HG02870 (cell line): Measurements from ENCODE around the gene GBE1.

ENCODE experiments used
- ATAC-seq: cut with Tn5 transposase; IDR thresholded peaks from one replicate; pipeline ENCODE4 v1.9.1; 2021; ENCODE audit warnings: mild to moderate bottlenecking, moderate library complexity; ENCODE audit not compliant: unreplicated experiment

The GBE1 gene

GRCh38 chr3:81632659-81633058 is 128.8 kb downstream of the GBE1 start:
- no peak for ATAC-seq

DNA sequence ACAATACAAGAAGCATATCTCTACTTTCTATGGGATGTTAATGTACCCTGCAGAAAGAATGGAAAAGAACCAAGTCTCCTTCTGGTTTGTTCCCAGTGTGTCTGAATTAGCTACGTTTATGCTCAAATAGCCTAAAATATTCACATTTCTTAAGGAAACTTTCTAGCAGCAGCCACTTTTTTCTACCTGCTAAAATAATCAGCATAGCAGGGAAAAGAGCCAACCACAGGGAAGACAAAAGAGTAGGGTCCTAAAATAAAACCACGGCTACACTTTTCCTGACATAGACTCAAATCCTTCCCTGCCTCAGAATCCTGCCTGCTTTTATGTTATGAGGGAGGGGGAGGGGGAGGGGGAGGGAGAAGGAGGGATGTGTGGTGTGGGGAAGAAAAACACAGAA is 136.7 kb downstream of the GBE1 start:
- ATAC-seq = no peak

GRCh38 chr3:81622395-81622794 is 139.1 kb downstream of the GBE1 start:
- ATAC-seq = no peak

- no peak for ATAC-seq
Measured at GRCh38 chr3:81621277-81621676, 140.2 kb downstream of the GBE1 start.

DNA sequence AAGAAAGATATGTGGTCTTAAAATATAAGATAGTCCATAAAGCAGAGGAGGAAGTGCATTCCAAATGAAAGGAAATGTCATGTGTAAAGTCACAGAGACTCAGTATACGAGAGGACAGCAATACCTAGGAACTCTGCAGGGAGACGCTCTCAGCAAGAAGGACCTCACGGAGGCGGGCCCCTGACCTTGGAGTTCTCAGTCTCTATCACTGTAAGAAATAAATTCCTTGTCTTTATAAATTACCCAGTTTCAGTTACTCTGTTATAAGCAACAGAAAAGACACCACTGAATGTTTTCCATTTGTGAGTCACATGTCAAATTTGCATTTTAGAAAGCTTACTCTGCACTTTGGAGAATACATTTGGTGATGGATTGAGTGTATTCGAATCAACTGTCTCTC is 140.6 kb downstream of the GBE1 start:
- no peak for ATAC-seq

GRCh38 chr3:81612768-81613167 is 148.7 kb downstream of the GBE1 start:
- no peak for ATAC-seq

DNA sequence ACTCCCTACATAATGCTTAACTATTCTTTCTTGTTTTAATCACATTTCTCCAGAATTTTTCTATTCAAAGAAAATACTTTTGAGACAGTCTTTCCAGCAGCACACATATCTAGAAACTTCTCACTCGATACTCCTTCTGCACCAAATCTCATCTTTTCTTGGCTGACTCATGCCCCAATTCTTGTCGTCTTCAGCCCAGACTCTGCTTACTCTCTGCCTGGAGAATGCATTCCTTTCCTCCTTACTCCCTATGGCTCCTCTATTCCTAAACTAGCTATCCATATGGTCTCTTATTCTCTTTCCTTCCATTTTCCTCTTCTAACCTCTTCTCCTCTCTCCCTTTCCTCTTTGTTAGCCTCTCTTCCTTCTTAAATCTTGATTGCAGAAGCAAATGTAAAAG is 158.7 kb downstream of the GBE1 start:
- ATAC-seq = no peak

- ATAC-seq = peak; percentile 69
Measured at GRCh38 chr3:81601707-81602305, 159.6 kb downstream of the GBE1 start.

- no peak for ATAC-seq
Measured at GRCh38 chr3:81592101-81592500, 169.3 kb downstream of the GBE1 start.

DNA sequence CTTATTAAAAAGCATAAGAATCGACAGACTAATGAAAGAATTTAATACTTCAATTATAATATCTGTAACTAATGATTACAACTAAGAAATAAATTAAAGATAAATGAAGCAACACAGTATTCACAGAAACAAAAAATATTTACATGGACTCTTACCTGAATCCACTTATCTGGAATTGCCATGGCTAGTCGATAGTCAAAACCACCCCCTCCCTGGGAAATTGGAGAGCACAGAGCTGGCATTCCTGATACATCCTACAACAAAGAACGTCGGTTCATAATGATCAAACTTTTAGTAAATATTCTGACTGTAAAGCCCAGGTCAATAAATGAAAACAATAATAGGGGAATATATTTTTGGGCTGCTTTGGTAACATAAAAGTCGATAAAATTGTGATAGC is 175.5 kb downstream of the GBE1 start:
- ATAC-seq = no peak

- no peak for ATAC-seq
Measured at GRCh38 chr3:81585056-81585455, 176.4 kb downstream of the GBE1 start.

DNA sequence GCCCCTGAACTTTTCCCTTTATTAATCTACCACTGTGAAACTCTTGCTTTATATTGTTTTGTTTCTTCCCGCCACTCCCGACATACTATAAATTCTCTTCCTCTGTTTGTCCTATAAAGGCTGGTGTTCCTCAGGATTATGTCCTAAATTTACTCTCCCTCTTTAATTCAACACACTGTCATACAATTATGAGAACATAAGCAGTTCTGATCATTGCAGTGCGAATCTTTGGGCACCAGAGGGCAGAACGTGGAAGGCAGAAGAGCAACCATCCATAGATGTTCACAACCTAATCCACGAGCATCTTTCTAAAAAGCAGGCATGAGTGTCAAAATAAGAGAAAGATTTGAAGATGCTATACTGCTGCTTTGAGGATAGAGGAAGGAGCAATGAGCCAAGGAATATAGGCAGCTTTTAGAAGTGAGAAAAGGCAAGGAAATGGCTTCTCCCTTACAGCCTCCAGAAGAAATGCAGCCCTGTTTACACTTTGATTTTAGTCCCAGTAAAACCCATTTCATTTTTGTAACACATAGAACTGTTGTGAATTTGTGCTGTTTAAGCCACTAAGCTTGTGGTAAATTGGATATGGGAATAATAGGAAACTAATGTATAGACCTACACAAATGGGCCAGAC is 179.4 kb downstream of the GBE1 start:
- peak; percentile 87 for ATAC-seq

- no peak for ATAC-seq
Measured at GRCh38 chr3:81580355-81580754, 181.1 kb downstream of the GBE1 start.

DNA sequence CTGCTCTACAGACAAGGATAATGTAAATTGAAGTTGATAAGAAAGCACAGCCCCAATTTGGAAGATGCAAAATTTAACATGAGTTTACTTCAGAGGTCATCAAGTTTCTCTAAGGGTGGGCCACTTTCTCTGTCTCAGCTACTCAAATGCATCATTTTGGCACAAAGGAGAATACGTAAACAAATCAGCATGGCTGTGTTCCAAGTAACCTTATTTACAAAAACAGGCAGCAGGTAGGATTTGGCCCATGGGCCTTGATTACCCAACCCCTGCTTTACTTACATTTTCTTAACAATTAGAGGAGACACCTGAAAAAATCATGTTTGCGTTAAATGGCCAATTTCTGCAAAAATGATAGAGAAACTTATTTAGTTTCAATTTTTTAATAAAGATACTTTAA is 181.7 kb downstream of the GBE1 start:
- ATAC-seq = no peak

DNA sequence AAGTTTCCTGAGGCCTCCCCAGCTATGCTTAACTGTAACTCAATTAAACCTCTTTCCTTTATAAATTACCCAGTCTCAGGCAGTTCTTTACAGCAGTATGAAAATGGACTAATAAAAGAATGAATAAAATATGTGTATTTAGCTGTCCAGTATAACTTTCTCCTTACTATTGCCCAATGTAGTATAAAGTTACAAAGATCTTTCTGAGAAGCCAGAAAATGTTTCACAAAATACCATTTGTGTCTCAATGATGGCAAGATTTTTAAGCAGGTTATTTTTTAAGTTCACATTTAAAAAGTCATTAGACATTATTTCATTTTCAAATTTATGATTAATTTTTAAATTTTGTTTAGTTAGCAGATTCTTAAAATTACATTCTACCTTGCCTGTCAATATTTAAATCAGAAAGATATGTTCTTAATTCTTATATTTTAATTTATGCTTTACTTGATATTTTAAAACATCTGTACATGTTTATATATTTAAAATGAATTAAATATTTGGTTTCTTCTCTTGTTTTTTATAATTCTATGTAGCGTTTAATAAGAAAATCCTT is 189.2 kb downstream of the GBE1 start:
- ATAC-seq = no peak

GRCh38 chr3:81568378-81568777 is 193.1 kb downstream of the GBE1 start:
- ATAC-seq = no peak

GRCh38 chr3:81565041-81565440 is 196.4 kb downstream of the GBE1 start:
- no peak for ATAC-seq

- ATAC-seq = no peak
Measured at GRCh38 chr3:81558106-81558505, 203.3 kb downstream of the GBE1 start.

GRCh38 chr3:81554801-81555200 is 206.6 kb downstream of the GBE1 start:
- peak; percentile 11 for ATAC-seq

DNA sequence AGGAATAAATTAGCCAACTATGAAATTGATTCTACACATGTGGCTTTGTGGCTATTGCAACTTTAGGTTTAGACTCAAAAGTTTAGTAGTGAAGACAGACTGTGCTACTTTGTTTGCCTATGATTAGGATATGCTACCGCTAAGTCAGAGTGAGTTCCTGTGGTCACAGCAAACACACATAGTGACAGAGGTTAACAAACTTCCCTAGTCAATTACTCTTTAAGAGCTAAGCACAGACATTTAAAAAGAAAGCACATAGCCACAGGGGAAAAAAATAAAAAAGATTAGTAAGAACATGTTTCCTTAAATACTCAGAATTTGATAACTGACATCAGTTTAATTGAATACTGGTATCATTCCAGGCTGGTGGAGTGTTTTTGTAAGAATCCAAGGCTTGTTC is 207.1 kb downstream of the GBE1 start:
- peak; percentile 89 for ATAC-seq

- no peak for ATAC-seq
Measured at GRCh38 chr3:81550415-81550814, 211.0 kb downstream of the GBE1 start.

DNA sequence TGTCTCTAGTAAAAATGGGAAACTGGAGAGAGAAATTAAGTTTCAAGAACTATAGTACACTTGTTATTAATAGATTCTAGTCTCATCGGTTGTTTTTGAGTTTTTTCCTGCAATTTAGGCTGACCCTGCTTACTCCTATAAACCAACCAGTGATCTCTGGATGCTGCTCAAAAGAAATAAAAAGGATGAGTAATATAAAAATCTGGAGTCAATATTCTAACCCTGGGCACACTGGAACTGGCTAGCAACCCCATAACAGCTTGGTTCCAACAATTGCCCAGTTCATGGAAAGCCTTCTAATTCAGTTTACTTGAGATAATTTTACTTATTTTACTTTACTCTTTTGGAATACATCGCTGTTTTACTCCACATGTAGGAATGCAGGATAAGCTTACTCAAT is 211.6 kb downstream of the GBE1 start:
- no peak for ATAC-seq

DNA sequence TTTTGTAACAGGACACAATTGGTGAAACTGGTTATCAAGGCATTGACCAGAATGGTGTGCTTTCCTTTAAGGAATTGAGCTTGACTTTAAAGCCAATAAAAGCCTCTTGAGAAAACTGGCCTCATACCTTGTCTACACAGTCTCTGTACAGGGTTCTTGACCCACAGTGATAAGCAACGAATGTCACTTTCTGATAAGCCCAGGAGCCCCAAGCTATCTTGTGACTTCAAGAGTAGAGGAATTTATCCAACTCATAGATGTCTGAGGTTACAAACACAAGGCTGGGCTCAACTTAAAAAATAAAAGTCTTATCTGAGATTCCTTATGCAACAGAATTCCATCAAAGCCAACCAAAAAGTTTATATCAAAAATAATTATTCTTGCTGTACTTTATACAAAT is 212.1 kb downstream of the GBE1 start:
- no peak for ATAC-seq
